Measurements from ENCODE around the gene DEFB113. TPM values are rescaled to one million over a fixed set of nuclear protein-coding genes. Genes with fewer than 3 reads are reported as not detected.
"Not testable (repeated sequence)": the region's sequence is repeated elsewhere in the genome, so short reads cannot be mapped to it uniquely, and the experiment has no call there.

The DEFB113 gene
- not detected in 2 replicates for total RNA-seq (2014; rRNA removed; shearing (Covaris generic))

- no peak for DNase-seq (ENCODE audit: low spot score)
These were observed at the start of gene DEFB113 for GRCh38 chr6:49969605-49970004. Gene DEFB113, minus strand, starts transcription at chr6:49969625. Its CDS starts 0 bp downstream, at chr6:49969625.

DNA sequence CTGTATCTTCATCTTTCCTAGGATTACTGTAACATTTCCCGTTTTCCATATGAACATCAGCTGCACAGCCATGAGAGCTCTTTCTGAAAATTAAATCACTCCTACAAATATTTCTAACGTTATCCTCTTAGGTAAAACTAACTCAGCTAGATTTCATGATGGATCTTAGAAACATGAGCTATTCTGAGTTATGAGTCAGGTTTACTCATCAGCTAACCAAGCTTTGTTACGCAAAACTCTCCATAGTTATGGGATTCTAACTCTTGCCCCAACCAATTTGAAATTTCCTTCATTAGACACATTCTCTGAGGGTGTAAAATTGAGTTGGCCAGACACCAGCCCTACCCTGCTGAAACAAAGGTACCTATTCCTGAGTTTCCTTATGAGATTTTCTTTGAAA, 38.4 kb upstream of the DEFB113 start:
- peak; percentile 35 for DNase-seq (ENCODE audit: low spot score)

DNA sequence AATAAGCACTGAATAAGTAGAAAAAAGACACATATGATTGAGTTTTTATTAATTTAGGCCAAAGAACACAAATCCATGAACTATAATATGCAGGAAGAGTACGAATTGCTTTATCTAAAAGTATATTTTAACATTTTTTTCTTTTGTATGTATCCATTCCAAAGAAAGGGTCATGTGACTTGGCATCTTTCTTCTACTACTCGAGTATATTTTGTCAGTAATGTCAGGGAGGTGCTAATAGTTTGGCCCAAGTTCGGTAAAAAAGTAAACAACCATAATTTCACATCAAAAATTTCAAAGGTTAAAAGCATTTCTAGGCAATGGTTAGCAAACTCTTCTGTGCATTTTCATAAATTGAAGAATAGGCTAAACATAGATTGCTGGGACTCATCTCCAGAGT, 33.7 kb upstream of the DEFB113 start:
- DNase-seq (ENCODE audit: low spot score) = no peak

- DNase-seq (ENCODE audit: low spot score) = no peak
These were observed 25.9 kb upstream of the DEFB113 start for GRCh38 chr6:49995278-49995677.

GRCh38 chr6:49988900-49989299, 19.5 kb upstream of the DEFB113 start:
- DNase-seq (ENCODE audit: low spot score) = no peak

- no peak for DNase-seq (ENCODE audit: low spot score)
These were observed 18.3 kb upstream of the DEFB113 start for GRCh38 chr6:49987749-49988148.

DNA sequence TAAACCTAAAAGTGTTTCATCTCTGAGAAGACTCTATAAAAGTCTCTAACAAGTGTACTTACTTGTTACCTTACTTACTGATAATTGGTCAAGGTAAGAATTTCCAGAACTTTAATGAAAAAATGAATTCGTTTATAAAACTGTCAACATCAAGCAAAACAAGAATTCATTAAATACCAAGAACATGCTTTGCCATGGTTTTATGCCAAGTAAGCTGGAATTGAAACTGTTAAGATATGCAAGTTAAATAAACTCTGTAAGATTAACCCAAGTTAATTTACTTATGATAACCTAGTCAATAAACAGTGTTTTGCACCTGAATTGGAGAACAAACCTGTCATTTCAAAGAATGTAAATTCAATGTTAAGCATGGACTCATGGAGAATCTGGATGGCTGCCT, 17.1 kb upstream of the DEFB113 start:
- no peak for DNase-seq (ENCODE audit: low spot score)

DNA sequence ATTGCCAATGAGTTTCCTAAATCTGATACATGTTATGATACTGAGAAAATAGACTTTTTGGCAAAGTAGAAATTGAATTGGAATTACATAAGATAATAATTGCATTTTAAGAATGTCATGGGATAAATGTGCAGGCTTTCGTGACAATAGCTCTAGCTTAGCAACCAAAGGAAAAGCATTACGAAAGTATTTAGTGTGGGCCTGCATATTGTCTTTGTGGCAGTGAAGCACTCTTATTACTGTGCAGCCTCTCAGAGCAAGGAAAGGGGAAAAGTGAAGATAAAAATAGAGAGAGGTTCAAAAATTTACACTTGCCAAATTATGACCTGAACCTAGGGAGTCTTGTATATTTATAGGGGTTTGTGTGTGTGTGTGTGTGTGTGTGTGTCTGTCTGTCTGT, 12.6 kb upstream of the DEFB113 start:
- no peak for DNase-seq (ENCODE audit: low spot score)

GRCh38 chr6:49980898-49981297, 11.5 kb upstream of the DEFB113 start:
- DNase-seq (ENCODE audit: low spot score) = no peak

DNA sequence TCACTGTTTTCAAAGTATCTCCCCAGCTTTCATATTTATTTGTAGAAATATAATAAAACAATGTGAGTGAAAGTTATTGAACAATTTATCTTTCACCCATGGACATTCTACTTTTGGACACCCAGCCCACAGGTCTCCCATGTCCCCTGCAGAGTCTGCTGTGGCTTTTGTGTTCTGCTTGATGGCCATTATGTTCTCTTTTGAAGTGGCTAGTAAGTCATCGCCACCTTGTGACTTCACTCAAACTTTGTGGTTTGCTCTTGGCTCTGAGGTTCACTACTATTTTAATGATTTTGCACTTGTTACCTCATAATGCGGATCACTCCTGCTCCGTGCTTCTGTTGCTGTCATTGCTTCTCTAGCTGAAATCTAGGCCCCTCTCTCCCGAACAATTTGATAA, 10.2 kb upstream of the DEFB113 start:
- peak; percentile 30 for DNase-seq (ENCODE audit: low spot score)

DNA sequence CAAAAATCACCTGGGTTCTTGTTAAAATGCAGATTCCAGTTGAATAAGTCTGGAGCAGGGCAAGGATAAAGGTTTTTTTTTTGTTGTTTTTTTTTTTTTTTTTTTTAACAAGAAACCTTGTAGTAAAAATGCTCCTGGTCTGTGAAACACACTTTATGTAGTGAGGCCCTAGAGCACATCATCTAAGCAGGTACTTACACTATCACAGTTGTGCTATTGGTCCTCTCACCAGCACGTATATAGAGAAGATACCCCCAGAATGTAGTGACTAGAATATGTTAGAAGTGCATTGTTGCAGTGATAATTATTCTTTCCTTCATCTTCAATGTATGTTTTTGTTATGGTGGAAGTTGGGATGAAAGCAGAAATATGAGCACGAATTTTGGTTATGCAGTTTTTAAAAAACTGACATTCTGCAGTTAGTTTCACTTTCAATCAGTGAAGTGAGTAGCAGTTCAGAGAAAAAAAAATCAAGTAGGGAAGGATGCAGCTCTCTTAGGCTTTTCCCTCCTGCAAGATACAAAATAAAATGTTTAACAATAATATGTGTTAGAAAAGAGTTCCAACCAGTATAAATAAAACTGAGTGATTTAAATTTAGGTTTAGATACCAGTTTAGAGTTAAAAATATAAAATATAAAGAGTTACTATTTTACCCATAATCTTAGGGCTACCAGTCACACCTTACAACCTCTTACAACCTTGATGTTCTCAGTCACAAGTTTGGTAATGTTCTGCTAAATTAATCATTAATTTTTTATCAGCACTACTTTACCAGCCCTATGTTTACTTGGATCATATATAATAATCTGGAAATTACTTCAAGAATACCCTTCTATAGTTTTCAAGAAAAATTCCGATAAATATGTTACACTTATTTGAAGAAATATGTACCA, 9.2 kb upstream of the DEFB113 start:
- DNase-seq (ENCODE audit: low spot score) = no peak

GRCh38 chr6:49966823-49967222, 2.6 kb downstream of the DEFB113 start:
- no peak for DNase-seq (ENCODE audit: low spot score)

- no peak for DNase-seq (ENCODE audit: low spot score)
These were observed 3.1 kb downstream of the DEFB113 start for GRCh38 chr6:49966334-49966733.

GRCh38 chr6:49964064-49964463, 5.4 kb downstream of the DEFB113 start, which contains the start of gene DEFB114:
Gene DEFB114, minus strand, starts transcription at chr6:49964164. Its CDS starts 59 bp downstream, at chr6:49964105.
- DNase-seq (ENCODE audit: low spot score) = no peak

DNA sequence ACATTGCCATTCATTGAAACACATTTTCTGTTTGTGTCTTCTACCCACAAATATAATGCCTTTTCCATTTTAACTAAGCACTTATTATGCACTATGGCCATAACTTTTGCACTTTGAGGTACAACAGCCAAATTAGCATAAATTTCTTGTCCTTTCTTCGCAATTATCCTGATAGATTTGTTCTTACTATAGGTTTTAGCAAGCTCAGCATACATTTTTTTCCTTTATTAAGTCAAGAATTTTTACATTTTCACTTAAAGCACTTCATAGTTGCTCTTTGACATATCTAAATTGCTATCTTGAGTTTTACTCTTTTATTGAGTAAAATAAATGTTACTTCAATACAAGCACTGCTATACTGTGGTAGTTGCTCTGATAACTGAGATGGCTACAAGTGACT, 11.2 kb downstream of the DEFB113 start:
- no peak for DNase-seq (ENCODE audit: low spot score)

- DNase-seq (ENCODE audit: low spot score) = no peak
These were observed 13.6 kb downstream of the DEFB113 start for GRCh38 chr6:49955847-49956246.

DNA sequence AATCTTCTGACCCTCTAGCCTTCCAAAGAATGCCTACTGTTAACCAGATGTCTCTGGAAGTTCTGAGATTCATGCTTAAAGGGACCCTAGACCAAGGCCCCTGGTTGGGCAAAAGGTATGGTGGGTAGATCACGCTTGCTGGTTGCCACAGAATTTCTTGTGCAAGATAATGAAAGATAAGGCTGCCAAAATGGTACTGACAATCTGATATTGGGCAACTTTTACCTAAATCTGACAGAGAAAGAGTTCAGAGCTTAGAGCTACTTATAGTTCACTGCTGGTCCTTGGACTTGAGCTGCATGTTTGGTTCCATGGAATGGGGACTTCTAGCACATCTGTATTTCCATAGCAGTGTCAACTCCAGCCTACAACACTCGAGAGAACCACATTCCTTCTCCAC, 17.5 kb downstream of the DEFB113 start:
- DNase-seq (ENCODE audit: low spot score) = no peak

GRCh38 chr6:49950415-49950751, 19.0 kb downstream of the DEFB113 start:
- no peak for DNase-seq (ENCODE audit: low spot score)

DNA sequence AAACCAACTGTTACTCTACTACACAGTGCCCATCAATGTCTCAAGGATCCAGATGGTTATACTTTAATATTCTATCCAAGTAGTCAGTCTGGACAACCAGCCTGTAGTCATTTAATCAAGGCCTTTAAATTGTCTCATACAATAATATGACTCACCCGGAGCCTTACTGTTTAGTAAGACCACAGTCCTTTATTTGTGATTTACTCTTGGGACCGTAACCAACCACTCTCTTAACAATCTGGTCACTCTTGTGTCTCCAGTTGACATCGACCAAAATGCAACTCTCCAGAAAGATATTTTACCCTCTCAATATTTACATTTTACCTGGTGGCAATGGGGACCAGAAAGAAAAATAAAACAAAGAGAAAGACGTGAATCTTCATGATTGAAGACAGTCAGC, 20.4 kb downstream of the DEFB113 start:
- DNase-seq (ENCODE audit: low spot score) = no peak

- DNase-seq (ENCODE audit: low spot score) = no peak
These were observed 22.6 kb downstream of the DEFB113 start for GRCh38 chr6:49946835-49947234.

- not testable (repeated sequence) for DNase-seq (ENCODE audit: low spot score)
These were observed 25.4 kb downstream of the DEFB113 start for GRCh38 chr6:49944068-49944467.

DNA sequence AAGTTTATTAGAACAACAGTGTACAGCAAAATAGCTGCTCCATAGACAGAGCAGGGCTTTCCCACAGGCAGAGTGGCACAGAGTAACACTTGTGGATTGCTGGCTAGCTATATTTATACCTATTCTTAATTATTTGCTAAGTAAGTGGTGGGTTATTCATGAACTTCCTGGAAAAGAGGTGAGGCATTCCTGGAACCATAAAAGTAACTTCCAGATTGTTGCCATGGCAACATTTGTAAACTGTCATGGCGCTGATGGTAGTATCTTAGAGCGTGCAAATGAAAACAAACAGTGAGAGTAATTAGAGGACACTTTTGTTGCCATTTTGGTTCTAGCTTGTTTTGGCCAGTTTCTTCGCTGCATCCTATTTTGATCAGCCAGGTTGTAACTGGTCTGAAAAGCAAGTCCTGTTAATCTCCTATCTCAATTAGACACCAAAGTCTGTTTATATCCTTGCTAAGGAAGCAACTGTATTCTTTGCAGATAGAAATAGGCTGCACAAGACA, 29.4 kb downstream of the DEFB113 start:
- DNase-seq (ENCODE audit: low spot score) = peak; percentile 62

DNA sequence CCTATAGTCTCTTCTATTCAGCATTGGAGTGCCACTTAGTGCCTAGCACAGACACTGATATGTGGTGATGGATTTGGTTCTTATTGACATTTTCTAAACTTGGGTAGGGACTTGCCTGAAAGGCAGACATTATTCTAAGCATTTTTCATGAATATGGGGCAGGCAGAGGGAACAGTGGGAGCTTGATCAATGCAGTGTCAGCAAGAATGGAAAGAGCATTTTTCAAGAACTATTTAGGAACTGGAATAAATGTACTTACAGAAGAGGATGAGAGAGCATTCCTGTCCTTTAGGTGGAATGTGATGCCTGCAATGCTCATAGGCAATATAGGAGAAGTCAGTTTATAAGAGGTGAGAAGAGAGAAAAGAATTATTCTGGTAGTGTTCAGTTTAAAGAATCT, 31.6 kb downstream of the DEFB113 start:
- DNase-seq (ENCODE audit: low spot score) = no peak

DNA sequence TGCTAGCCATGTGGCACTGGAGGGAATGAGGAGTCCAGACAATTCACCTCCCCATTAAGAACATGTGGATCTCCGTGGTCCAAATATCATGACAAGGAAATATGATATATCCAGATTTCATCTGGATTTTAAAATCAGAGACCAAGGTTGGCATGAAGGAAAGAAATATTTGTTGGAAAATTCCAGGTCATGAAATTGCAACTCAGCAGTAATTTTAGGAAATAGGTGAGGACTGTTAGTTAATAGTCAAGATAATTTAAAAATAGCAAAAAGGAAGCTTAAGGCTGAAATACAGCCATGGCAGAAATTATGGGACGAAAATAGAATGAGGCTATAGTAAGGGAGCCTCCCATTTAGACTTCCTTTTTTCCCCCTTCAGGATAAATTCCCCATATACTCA, 32.4 kb downstream of the DEFB113 start:
- DNase-seq (ENCODE audit: low spot score) = no peak
